ENCODE data around the gene INHBC.

The INHBC gene

DNA sequence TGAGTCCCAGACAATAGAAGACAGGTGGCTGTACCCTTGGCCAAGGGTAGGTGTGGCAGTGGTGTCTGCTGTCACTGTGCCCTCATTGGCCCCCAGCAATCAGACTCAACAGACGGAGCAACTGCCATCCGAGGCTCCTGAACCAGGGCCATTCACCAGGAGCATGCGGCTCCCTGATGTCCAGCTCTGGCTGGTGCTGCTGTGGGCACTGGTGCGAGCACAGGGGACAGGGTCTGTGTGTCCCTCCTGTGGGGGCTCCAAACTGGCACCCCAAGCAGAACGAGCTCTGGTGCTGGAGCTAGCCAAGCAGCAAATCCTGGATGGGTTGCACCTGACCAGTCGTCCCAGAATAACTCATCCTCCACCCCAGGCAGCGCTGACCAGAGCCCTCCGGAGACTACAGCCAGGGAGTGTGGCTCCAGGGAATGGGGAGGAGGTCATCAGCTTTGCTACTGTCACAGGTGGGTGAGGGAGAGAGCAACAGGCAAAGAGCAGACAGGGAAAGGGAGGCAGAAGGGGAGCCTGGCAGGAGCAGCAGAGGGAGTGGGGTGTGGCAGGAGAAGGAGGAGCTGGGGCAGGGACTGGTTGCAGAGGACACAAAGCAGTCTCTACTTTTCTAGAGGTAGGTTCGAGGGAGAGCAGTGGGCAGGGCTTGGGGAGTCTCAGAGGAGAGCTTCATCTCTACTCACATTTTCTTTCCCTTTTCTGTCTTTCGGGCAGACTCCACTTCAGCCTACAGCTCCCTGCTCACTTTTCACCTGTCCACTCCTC lies 21.0 kb downstream of the INHBC start:
- DNase-seq: no peak

DNA sequence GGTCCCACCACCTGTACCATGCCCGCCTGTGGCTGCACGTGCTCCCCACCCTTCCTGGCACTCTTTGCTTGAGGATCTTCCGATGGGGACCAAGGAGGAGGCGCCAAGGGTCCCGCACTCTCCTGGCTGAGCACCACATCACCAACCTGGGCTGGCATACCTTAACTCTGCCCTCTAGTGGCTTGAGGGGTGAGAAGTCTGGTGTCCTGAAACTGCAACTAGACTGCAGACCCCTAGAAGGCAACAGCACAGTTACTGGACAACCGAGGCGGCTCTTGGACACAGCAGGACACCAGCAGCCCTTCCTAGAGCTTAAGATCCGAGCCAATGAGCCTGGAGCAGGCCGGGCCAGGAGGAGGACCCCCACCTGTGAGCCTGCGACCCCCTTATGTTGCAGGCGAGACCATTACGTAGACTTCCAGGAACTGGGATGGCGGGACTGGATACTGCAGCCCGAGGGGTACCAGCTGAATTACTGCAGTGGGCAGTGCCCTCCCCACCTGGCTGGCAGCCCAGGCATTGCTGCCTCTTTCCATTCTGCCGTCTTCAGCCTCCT lies 21.6 kb downstream of the INHBC start:
- peak; percentile 55 for DNase-seq

- DNase-seq: no peak
These were observed 22.3 kb downstream of the INHBC start for GRCh38 chr12:57456737-57457490.

DNA sequence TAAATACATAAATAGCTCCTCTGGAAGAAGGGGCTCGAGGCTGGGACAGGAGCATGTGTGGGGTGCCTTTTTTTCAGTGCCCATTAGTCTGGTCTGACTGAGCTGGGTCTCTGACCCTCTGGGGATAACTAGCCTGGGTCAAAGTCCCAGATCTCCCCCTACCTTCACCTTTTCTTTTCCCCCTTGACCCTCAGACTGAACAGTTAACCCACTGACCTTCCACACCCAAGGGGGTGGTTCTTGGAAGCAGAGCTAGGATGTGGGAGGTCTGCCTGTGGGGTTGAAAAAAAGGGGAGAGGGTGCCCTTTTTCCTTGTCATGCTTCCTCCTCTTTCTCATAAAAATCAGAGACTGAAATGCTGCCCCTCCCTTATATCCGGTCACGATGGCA lies 24.1 kb downstream of the INHBC start:
- DNase-seq: no peak

GRCh38 chr12:57459055-57459749 lies 24.6 kb downstream of the INHBC start:
- DNase-seq: peak; percentile 96

DNA sequence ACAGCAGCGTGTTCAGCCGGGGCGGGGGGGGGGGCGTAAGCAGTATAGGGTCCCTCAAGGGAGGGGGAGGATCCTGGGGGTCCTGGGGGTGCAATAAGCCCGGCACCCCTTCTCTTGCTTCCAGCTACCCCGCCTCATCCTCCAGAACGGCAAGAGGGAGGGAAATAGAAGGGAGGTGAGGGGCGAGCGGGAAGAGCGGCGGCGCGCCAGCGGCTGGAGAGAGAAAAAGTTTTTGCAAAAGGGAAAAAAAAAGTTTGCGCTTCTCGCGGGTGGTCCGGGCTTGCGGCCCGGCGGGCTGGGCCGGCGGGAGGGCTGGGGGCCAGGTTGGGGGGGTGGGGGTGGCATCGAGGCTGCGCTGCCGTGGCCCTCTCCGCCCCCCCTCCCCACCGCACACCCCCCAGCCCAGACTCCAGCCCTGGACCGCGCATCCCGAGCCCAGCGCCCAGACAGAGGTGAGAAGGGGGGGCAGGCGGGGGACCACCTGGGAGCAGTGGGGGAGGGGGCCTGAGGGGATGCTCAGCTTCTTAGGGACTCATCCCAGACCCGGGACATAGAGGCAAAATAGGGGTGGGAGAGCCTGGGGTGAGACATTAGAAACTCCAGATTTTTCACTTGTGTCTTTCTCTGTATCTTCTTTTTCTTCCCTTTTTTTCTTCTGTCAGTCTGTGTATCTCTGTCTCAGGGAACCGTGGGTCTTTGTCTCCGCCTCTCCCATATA lies 25.3 kb downstream of the INHBC start, which contains the start of gene GLI1:
TSS of gene GLI1 (plus strand) at position 36 of the 718 bp plus-strand sequence. CDS start 3,907 bp downstream, outside the sequence.
- no peak for DNase-seq

GRCh38 chr12:57460468-57460784 lies 25.8 kb downstream of the INHBC start:
- no peak for DNase-seq

- no peak for DNase-seq
These were observed 26.3 kb downstream of the INHBC start for GRCh38 chr12:57460841-57461275.

- DNase-seq: peak; percentile 36
These were observed 26.8 kb downstream of the INHBC start for GRCh38 chr12:57461276-57461916.

- DNase-seq: no peak
These were observed 27.3 kb downstream of the INHBC start for GRCh38 chr12:57461917-57462250.

DNA sequence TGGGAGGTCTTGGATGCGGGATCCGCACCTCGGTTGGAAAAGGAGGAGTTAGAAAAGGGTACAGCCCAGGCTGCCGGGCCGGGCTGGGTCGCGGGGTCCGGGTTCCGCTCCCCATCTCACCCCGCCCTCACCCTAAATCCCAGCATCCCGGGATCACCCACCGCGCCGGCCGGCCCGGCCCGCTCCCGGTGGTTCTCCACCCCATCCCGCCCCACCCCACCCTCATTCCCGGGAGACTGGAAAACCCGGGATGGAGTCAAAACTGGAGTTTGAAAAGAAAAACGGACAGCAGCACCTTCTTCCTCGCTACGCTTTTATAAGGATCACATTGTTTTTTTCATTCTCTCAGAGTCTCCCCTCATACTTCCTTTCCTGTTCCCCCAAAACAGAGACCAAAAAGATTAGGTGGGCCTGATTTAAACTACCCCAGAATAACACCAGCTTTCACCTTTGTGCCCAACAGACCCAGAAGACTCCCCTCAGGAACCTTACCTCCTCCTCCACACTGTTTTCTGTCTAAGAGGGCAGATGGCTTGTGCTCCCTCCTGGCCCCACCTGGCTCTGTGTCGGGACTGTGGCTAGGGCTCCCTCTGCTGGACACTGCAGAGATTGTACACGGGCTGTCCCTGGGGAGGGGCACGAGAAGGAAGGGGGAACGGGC lies 27.8 kb downstream of the INHBC start:
- peak; percentile 89 for DNase-seq

GRCh38 chr12:57462912-57463253 lies 28.3 kb downstream of the INHBC start:
- no peak for DNase-seq

DNA sequence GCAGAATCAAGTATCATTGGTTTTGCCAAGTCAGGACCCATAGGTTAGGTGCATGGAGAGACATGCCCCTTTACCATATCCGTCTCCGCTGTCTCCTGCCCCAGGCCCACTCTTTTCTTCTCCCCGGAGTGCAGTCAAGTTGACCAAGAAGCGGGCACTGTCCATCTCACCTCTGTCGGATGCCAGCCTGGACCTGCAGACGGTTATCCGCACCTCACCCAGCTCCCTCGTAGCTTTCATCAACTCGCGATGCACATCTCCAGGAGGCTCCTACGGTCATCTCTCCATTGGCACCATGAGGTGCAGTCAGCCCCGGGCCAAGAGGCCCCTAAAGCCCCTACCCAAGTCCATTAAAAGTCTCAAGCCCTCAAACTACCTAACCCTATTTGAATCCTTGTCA lies 30.0 kb downstream of the INHBC start:
- DNase-seq: no peak

- DNase-seq: no peak
These were observed 30.6 kb downstream of the INHBC start for GRCh38 chr12:57465030-57465746.

GRCh38 chr12:57465747-57466505 lies 31.3 kb downstream of the INHBC start:
- no peak for DNase-seq

- DNase-seq: no peak
These were observed 32.8 kb downstream of the INHBC start for GRCh38 chr12:57467212-57467874.

DNA sequence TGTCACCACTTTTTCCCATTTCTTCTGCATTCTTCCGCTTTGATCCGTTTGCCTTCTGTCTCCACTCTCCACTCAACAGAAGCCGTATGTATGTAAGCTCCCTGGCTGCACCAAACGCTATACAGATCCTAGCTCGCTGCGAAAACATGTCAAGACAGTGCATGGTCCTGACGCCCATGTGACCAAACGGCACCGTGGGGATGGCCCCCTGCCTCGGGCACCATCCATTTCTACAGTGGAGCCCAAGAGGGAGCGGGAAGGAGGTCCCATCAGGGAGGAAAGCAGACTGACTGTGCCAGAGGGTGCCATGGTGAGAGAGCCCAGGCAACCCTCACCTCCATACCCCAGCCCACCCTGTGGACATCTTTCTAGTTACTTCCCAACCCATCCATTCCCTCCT lies 33.3 kb downstream of the INHBC start:
- no peak for DNase-seq

DNA sequence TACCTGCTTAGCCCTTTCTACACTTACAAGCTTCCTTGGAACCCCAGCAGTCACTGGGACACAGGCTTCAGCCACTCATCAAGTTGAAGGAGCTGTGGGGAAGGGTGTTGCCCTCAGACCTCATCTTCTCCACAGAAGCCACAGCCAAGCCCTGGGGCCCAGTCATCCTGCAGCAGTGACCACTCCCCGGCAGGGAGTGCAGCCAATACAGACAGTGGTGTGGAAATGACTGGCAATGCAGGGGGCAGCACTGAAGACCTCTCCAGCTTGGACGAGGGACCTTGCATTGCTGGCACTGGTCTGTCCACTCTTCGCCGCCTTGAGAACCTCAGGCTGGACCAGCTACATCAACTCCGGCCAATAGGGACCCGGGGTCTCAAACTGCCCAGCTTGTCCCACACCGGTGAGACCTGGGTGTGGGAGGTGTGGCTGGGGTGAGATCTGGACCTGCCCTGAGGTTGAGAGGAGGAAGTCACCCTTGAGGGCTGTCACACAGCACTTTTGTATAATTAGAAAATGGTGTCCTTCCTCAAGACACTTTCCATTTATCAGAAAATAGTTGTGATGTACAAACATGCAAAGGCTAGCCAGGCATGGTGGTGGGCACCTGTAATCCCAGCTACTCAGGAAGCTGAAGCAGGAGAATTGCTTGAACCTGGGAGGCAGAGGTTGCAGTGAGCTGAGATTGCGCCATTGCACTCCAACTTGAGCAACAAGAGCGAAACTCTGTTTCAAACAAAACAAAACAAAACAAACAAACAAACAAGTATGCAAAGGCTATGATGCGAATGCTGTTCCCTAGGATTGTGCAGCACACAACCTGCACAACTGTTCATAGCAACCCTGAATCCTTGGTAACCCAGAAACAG lies 34.9 kb downstream of the INHBC start:
- DNase-seq: no peak

Data from activated naive CD4-positive, alpha-beta T cell treated with anti-CD3 and anti-CD28 coated beads, Interleukin-2, amount 50 U/mL, for 16 hours (primary cell).